Dermis microvascular lymphatic vessel endothelial cell (primary cell): ENCODE results near the gene GEMIN2. TPM values are rescaled to one million over a fixed set of nuclear protein-coding genes. Genes with fewer than 3 reads are reported as not detected.
"Not testable (repeated sequence)": the region's sequence is repeated elsewhere in the genome, so short reads cannot be mapped to it uniquely, and the experiment has no call there.

Experiments used
- DNase-seq, 2 donors: peaks; one replicate each; pipeline versions ENCODE4 v3.0.0 to v3.0.0-alpha.2; 2010; ENCODE audit warnings: low read depth in 2 of 2
- total RNA-seq: library from RNA; depleted of rRNA; stranded (reverse); fragments of >200 nt; gene quantifications from 2 replicates; pipeline ENCODE4 v1.2.1, GENCODE V29; 2014

The GEMIN2 gene
- total RNA-seq: 15.0 and 21.3 TPM in 2 replicates

GRCh38 chr14:39114073-39114838 is at the start of gene GEMIN2:
Gene GEMIN2 (plus strand): TSS chr14:39114323. CDS start chr14:39114339, 16 bp downstream.
- DNase-seq: peak; percentile 87 to 93

- not testable (repeated sequence) for DNase-seq
Observed at GRCh38 chr14:39069169-39069805, 44.8 kb upstream of the GEMIN2 start.

GRCh38 chr14:39069923-39070322 is 44.2 kb upstream of the GEMIN2 start:
- no peak for DNase-seq

GRCh38 chr14:39071096-39071495 is 43.0 kb upstream of the GEMIN2 start:
- DNase-seq: no peak

- DNase-seq: no peak
Observed at GRCh38 chr14:39080886-39081285, 33.2 kb upstream of the GEMIN2 start.

GRCh38 chr14:39083127-39083526 is 31.0 kb upstream of the GEMIN2 start:
- no peak for DNase-seq

GRCh38 chr14:39085933-39086332 is 28.2 kb upstream of the GEMIN2 start:
- no peak for DNase-seq

- no peak for DNase-seq
Observed at GRCh38 chr14:39087493-39087892, 26.6 kb upstream of the GEMIN2 start.

- no peak for DNase-seq
Observed at GRCh38 chr14:39090548-39091111, 23.5 kb upstream of the GEMIN2 start.

GRCh38 chr14:39091716-39092115 is 22.4 kb upstream of the GEMIN2 start:
- DNase-seq: no peak

- no peak for DNase-seq
Observed at GRCh38 chr14:39094515-39094914, 19.6 kb upstream of the GEMIN2 start.

GRCh38 chr14:39097159-39097558 is 17.0 kb upstream of the GEMIN2 start:
- DNase-seq: peak in 1 of 2 donors; percentile 72

- DNase-seq: not testable (repeated sequence)
Observed at GRCh38 chr14:39099215-39099614, 14.9 kb upstream of the GEMIN2 start.

- DNase-seq: no peak
Observed at GRCh38 chr14:39099748-39100147, 14.4 kb upstream of the GEMIN2 start.

GRCh38 chr14:39102265-39102968 is 11.7 kb upstream of the GEMIN2 start:
- DNase-seq: peak in 1 of 2 donors; percentile 51

- DNase-seq: peak; percentile 66 to 95
Observed at GRCh38 chr14:39102969-39103957, 10.9 kb upstream of the GEMIN2 start, which contains the start of gene SEC23A. Gene SEC23A (minus strand): TSS chr14:39103235. CDS start chr14:39096118, 7,117 bp downstream.

GRCh38 chr14:39104078-39104801 is 9.9 kb upstream of the GEMIN2 start:
- not testable (repeated sequence) for DNase-seq

- peak; percentile 33 to 61 for DNase-seq
Observed at GRCh38 chr14:39107591-39107996, 6.5 kb upstream of the GEMIN2 start.

- no peak for DNase-seq
Observed at GRCh38 chr14:39108791-39109190, 5.3 kb upstream of the GEMIN2 start.
